ENCODE data around the gene PRSS8.
"Not testable (repeated sequence)": the region's sequence is repeated elsewhere in the genome, so short reads cannot be mapped to it uniquely, and the experiment has no call there.

Gene PRSS8

GRCh38 chr16:31168848-31169247, 33.3 kb upstream of the PRSS8 start:
- no peak for DNase-seq
- no peaks in the 10 kb centered on the region for H3K4me1 ChIP-seq (ENCODE audit: control insufficient read depth, insufficient read depth, low read length, poor library complexity, severe bottlenecking)
- H3K4me3 ChIP-seq (ENCODE audit: insufficient read depth, low read depth, low read length, poor library complexity, severe bottlenecking) = no peak overlapping the region
- H3K36me3 ChIP-seq (ENCODE audit: control insufficient read depth, insufficient read depth, low read length) = no peaks in the 10 kb centered on the region
- H3K27me3 ChIP-seq (replicated peaks; ENCODE audit: control insufficient read depth, insufficient read depth, low read length, poor library complexity, severe bottlenecking) = no peaks in the 10 kb centered on the region
- no peaks in the 10 kb centered on the region for H3K9me3 ChIP-seq (ENCODE audit: control insufficient read depth, low read length)
- no peak overlapping the region for H3K27ac ChIP-seq (ENCODE audit: insufficient read depth, low read length, poor library complexity, severe bottlenecking)

GRCh38 chr16:31167315-31167714, 31.8 kb upstream of the PRSS8 start:
- Histone ChIP-seq H3K4me1 (ENCODE audit: control insufficient read depth, insufficient read depth, low read length, poor library complexity, severe bottlenecking) (no peaks in the 10 kb centered on the region), H3K27ac (ENCODE audit: insufficient read depth, low read length, poor library complexity, severe bottlenecking) (no peak overlapping the region), H3K4me3 (ENCODE audit: insufficient read depth, low read depth, low read length, poor library complexity, severe bottlenecking) (no peak overlapping the region), H3K27me3 (replicated peaks; ENCODE audit: control insufficient read depth, insufficient read depth, low read length, poor library complexity, severe bottlenecking) (no peaks in the 10 kb centered on the region), H3K9me3 (ENCODE audit: control insufficient read depth, low read length) (no peaks in the 10 kb centered on the region), H3K36me3 (ENCODE audit: control insufficient read depth, insufficient read depth, low read length) (no peaks in the 10 kb centered on the region)
- no peak for DNase-seq

- Histone ChIP-seq H3K4me1 (ENCODE audit: control insufficient read depth, insufficient read depth, low read length, poor library complexity, severe bottlenecking) (no peaks in the 10 kb centered on the region), H3K36me3 (ENCODE audit: control insufficient read depth, insufficient read depth, low read length) (no peaks in the 10 kb centered on the region), H3K27ac (ENCODE audit: insufficient read depth, low read length, poor library complexity, severe bottlenecking) (no peak overlapping the region), H3K27me3 (replicated peaks; ENCODE audit: control insufficient read depth, insufficient read depth, low read length, poor library complexity, severe bottlenecking) (no peaks in the 10 kb centered on the region), H3K9me3 (ENCODE audit: control insufficient read depth, low read length) (no peaks in the 10 kb centered on the region), H3K4me3 (ENCODE audit: insufficient read depth, low read depth, low read length, poor library complexity, severe bottlenecking) (no peak overlapping the region)
- no peak for DNase-seq
These were observed 21.6 kb upstream of the PRSS8 start for GRCh38 chr16:31157136-31157535.

- not testable (repeated sequence) for DNase-seq; H3K4me3 ChIP-seq (ENCODE audit: insufficient read depth, low read depth, low read length, poor library complexity, severe bottlenecking); H3K9me3 ChIP-seq (ENCODE audit: control insufficient read depth, low read length); H3K36me3 ChIP-seq (ENCODE audit: control insufficient read depth, insufficient read depth, low read length); H3K4me1 ChIP-seq (ENCODE audit: control insufficient read depth, insufficient read depth, low read length, poor library complexity, severe bottlenecking); H3K27me3 ChIP-seq (replicated peaks; ENCODE audit: control insufficient read depth, insufficient read depth, low read length, poor library complexity, severe bottlenecking); H3K27ac ChIP-seq (ENCODE audit: insufficient read depth, low read length, poor library complexity, severe bottlenecking)
These were observed 15.4 kb upstream of the PRSS8 start for GRCh38 chr16:31150976-31151375.

- Histone ChIP-seq H3K27ac (ENCODE audit: insufficient read depth, low read length, poor library complexity, severe bottlenecking) (no peak within 1 kb of the TSS), H3K36me3 (ENCODE audit: control insufficient read depth, insufficient read depth, low read length) (no peaks in the 10 kb centered on the region), H3K4me3 (ENCODE audit: insufficient read depth, low read depth, low read length, poor library complexity, severe bottlenecking) (no peak within 1 kb of the TSS), H3K9me3 (ENCODE audit: control insufficient read depth, low read length) (no peaks in the 10 kb centered on the region), H3K4me1 (ENCODE audit: control insufficient read depth, insufficient read depth, low read length, poor library complexity, severe bottlenecking) (no peaks in the 10 kb centered on the region), H3K27me3 (replicated peaks; ENCODE audit: control insufficient read depth, insufficient read depth, low read length, poor library complexity, severe bottlenecking) (no peaks in the 10 kb centered on the region)
- DNase-seq = no peak
These were observed 14.7 kb upstream of the PRSS8 start, which contains the start of gene PRSS36 for GRCh38 chr16:31149894-31150890. PRSS36 (minus strand) TSS chr16:31150066; CDS start chr16:31150035, 31 bp downstream.

- no peaks in the 10 kb centered on the region for H3K4me1 ChIP-seq (ENCODE audit: control insufficient read depth, insufficient read depth, low read length, poor library complexity, severe bottlenecking)
- DNase-seq = no peak
- no peaks in the 10 kb centered on the region for H3K9me3 ChIP-seq (ENCODE audit: control insufficient read depth, low read length)
- H3K27ac ChIP-seq (ENCODE audit: insufficient read depth, low read length, poor library complexity, severe bottlenecking) = no peak overlapping the region
- H3K27me3 ChIP-seq (replicated peaks; ENCODE audit: control insufficient read depth, insufficient read depth, low read length, poor library complexity, severe bottlenecking) = no peaks in the 10 kb centered on the region
- H3K4me3 ChIP-seq (ENCODE audit: insufficient read depth, low read depth, low read length, poor library complexity, severe bottlenecking) = no peak overlapping the region
- H3K36me3 ChIP-seq (ENCODE audit: control insufficient read depth, insufficient read depth, low read length) = no peaks in the 10 kb centered on the region
These were observed 13.8 kb upstream of the PRSS8 start for GRCh38 chr16:31149332-31149731.

GRCh38 chr16:31148896-31149295, 13.4 kb upstream of the PRSS8 start:
- no peaks in the 10 kb centered on the region for H3K4me1 ChIP-seq (ENCODE audit: control insufficient read depth, insufficient read depth, low read length, poor library complexity, severe bottlenecking)

GRCh38 chr16:31148281-31148728, 12.8 kb upstream of the PRSS8 start:
- Histone ChIP-seq H3K27me3 (replicated peaks; ENCODE audit: control insufficient read depth, insufficient read depth, low read length, poor library complexity, severe bottlenecking) (no peaks in the 10 kb centered on the region), H3K4me1 (ENCODE audit: control insufficient read depth, insufficient read depth, low read length, poor library complexity, severe bottlenecking) (no peaks in the 10 kb centered on the region), H3K36me3 (ENCODE audit: control insufficient read depth, insufficient read depth, low read length) (no peaks in the 10 kb centered on the region), H3K4me3 (ENCODE audit: insufficient read depth, low read depth, low read length, poor library complexity, severe bottlenecking) (no peak overlapping the region), H3K27ac (ENCODE audit: insufficient read depth, low read length, poor library complexity, severe bottlenecking) (no peak overlapping the region), H3K9me3 (ENCODE audit: control insufficient read depth, low read length) (no peaks in the 10 kb centered on the region)
- no peak for DNase-seq

More at GRCh38 chr16:31148896-31149295, 13.4 kb upstream of the PRSS8 start:
- no peak for DNase-seq
- Histone ChIP-seq H3K27me3 (replicated peaks; ENCODE audit: control insufficient read depth, insufficient read depth, low read length, poor library complexity, severe bottlenecking) (no peaks in the 10 kb centered on the region), H3K9me3 (ENCODE audit: control insufficient read depth, low read length) (no peaks in the 10 kb centered on the region), H3K27ac (ENCODE audit: insufficient read depth, low read length, poor library complexity, severe bottlenecking) (no peak overlapping the region), H3K4me3 (ENCODE audit: insufficient read depth, low read depth, low read length, poor library complexity, severe bottlenecking) (no peak overlapping the region), H3K36me3 (ENCODE audit: control insufficient read depth, insufficient read depth, low read length) (no peaks in the 10 kb centered on the region)

GRCh38 chr16:31147574-31147973, 12.0 kb upstream of the PRSS8 start:
- DNase-seq = no peak
- Histone ChIP-seq H3K27me3 (replicated peaks; ENCODE audit: control insufficient read depth, insufficient read depth, low read length, poor library complexity, severe bottlenecking) (no peaks in the 10 kb centered on the region), H3K4me1 (ENCODE audit: control insufficient read depth, insufficient read depth, low read length, poor library complexity, severe bottlenecking) (no peaks in the 10 kb centered on the region), H3K4me3 (ENCODE audit: insufficient read depth, low read depth, low read length, poor library complexity, severe bottlenecking) (no peak overlapping the region), H3K9me3 (ENCODE audit: control insufficient read depth, low read length) (no peaks in the 10 kb centered on the region), H3K36me3 (ENCODE audit: control insufficient read depth, insufficient read depth, low read length) (no peaks in the 10 kb centered on the region), H3K27ac (ENCODE audit: insufficient read depth, low read length, poor library complexity, severe bottlenecking) (no peak overlapping the region)

GRCh38 chr16:31145398-31145990, 10.0 kb upstream of the PRSS8 start:
- DNase-seq = no peak
- H3K36me3 ChIP-seq (ENCODE audit: control insufficient read depth, insufficient read depth, low read length) = no peaks in the 10 kb centered on the region
- H3K27me3 ChIP-seq (replicated peaks; ENCODE audit: control insufficient read depth, insufficient read depth, low read length, poor library complexity, severe bottlenecking) = no peaks in the 10 kb centered on the region
- H3K4me1 ChIP-seq (ENCODE audit: control insufficient read depth, insufficient read depth, low read length, poor library complexity, severe bottlenecking) = no peaks in the 10 kb centered on the region
- no peaks in the 10 kb centered on the region for H3K9me3 ChIP-seq (ENCODE audit: control insufficient read depth, low read length)
- H3K4me3 ChIP-seq (ENCODE audit: insufficient read depth, low read depth, low read length, poor library complexity, severe bottlenecking) = no peak overlapping the region
- no peak overlapping the region for H3K27ac ChIP-seq (ENCODE audit: insufficient read depth, low read length, poor library complexity, severe bottlenecking)

All from effector memory CD4-positive, alpha-beta T cell (primary cell).